Transverse colon (tissue), 4 donors: ENCODE measurements around the gene PLAAT3. TPM values are rescaled to one million over a fixed set of nuclear protein-coding genes. Genes with fewer than 3 reads are reported as not detected.
"Not testable (repeated sequence)": the region's sequence is repeated elsewhere in the genome, so short reads cannot be mapped to it uniquely, and the experiment has no call there.

Source experiments
- DNase-seq: peaks from one replicate; pipeline ENCODE4 v3.0.0-alpha.2; 2019
- H3K27ac ChIP-seq, 4 donors: fragments of 200-600 bp; sonication (generic); 2 replicates each; pipeline ENCODE4 v1.5.1; 2016 to 2018; ENCODE audit warnings: inconsistent platforms in 4 of 4
- H3K27me3 ChIP-seq: fragments of 200-600 bp; sonication (generic); 2 replicates; pipeline ENCODE4 v1.5.1; 2017; ENCODE audit warnings: inconsistent platforms
- H3K36me3 ChIP-seq, 4 donors: fragments of 200-600 bp; sonication (generic); 2 replicates each; pipeline ENCODE4 v1.5.1; 2017 to 2019; ENCODE audit warnings: inconsistent platforms in 4 of 4
- H3K4me1 ChIP-seq, 4 donors: fragments of 200-600 bp; sonication (generic); 2 replicates each; pipeline ENCODE4 v1.5.1; 2017 to 2020; ENCODE audit warnings: inconsistent platforms in 4 of 4
- H3K4me3 ChIP-seq, 4 donors: fragments of 200-600 bp; sonication (generic); 1 replicate in 1 of 4; 2 replicates in 3 of 4; pipeline versions ENCODE4 v1.5.1 to v1.6.1; 2017 to 2019; ENCODE audit warnings: inconsistent platforms in 4 of 4
- H3K9me3 ChIP-seq, 2 donors: fragments of 200-600 bp; sonication (generic); 2 replicates each; pipeline ENCODE4 v1.5.1; 2017 to 2019; ENCODE audit warnings: inconsistent platforms in 2 of 2
- CTCF ChIP-seq, 5 experiments: fragments of 200-600 bp in 3 of 5; fragments of 450-650 bp in 2 of 5; sonication (generic) in 3 of 5; IDR thresholded peaks; 1 replicate in 2 of 5; 2 replicates in 3 of 5; pipeline ENCODE4 v1.5.1; 2016 to 2017; ENCODE audit warnings: antibody characterized with exemption in 5 of 5, inconsistent platforms in 3 of 5, mild to moderate bottlenecking in 2 of 5, moderate library complexity in 1 of 5
- EP300 ChIP-seq: sonication (generic); formaldehyde crosslinking; IDR thresholded peaks from one replicate; pipeline ENCODE4 v1.6.1; 2017; ENCODE audit warnings: antibody characterized with exemption, low read depth
- POLR2A ChIP-seq: fragments of 450-650 bp; IDR thresholded peaks from one replicate; pipeline ENCODE4 v1.6.1; 2016; ENCODE audit warnings: antibody characterized with exemption, mild to moderate bottlenecking, moderate library complexity
- POLR2AphosphoS5 ChIP-seq, 3 donors: sonication (generic); formaldehyde crosslinking; IDR thresholded peaks; one replicate each; pipeline ENCODE4 v1.6.1; 2016; ENCODE audit warnings: antibody characterized with exemption in 3 of 3
- WGBS, 2 donors: methylation state at CpG; one replicate each; pipeline ENCODE4 v1.1.5; 2018; ENCODE audit warnings: low coverage in 1 of 2; 5-methylcytosine and 5-hydroxymethylcytosine counted together
- in situ Hi-C, 4 donors: fragments of 200-750 bp; cut with MboI; loops; one replicate each; pipeline versions ENCODE4 v1.15.0 to v1.15.1; 2017; ENCODE audit warnings: low sequenced_read_pairs in 3 of 4, low pct_ligation_motif_present in 1 of 4, low pct_unique_long_range_greater_than_20kb in 1 of 4
- intact Hi-C: fragments of 100-400 bp; cut with DNase I; formaldehyde crosslinking; loops from one replicate; pipeline ENCODE4 v1.15.1; 2023; ENCODE audit warnings: low total_unique reads
- total RNA-seq, 4 donors: library from RNA; depleted of rRNA; stranded (reverse); fragments of >200 nt; gene quantifications; one replicate each; pipeline ENCODE4 v1.1.0, GENCODE V29; 2016

PLAAT3 gene
- total RNA-seq, 4 donors from 2014 or later, result 8.6 to 16.7 (median 10.5) TPM

- in situ Hi-C loops, result no loop called here
- Histone ChIP-seq H3K27ac (no peak overlapping the region), H3K27me3 (no peaks in the 10 kb centered on the region), H3K36me3 (no peaks in the 10 kb centered on the region), H3K9me3 (no peaks in the 10 kb centered on the region), H3K4me1 (no peaks in the 10 kb centered on the region), H3K4me3 (no peak overlapping the region)
- DNase-seq, result no peak
- 93% methylated on average over 18 of the region's 18 CpGs; no CpG with 5 or more reads in 1 of the 2 donors for WGBS, 2 donors
- intact Hi-C loops, result no loop called here
- TF ChIP-seq POLR2AphosphoS5 (IDR thresholded peaks at IDR 0.05), result no peak
Observed at GRCh38 chr11:63590024-63590788, 24.0 kb downstream of the PLAAT3 start.

GRCh38 chr11:63589000-63589399 lies 25.2 kb downstream of the PLAAT3 start:
- intact Hi-C loops, result no loop called here
- no peaks in the 10 kb centered on the region for H3K27me3 ChIP-seq
- H3K4me1 ChIP-seq, result no peaks in the 10 kb centered on the region
- H3K36me3 ChIP-seq, result no peaks in the 10 kb centered on the region
- no peak for TF ChIP-seq EP300
- no peak for TF ChIP-seq POLR2A
- TF ChIP-seq CTCF (IDR thresholded peaks at IDR 0.05), result no peak
- no peak for TF ChIP-seq POLR2AphosphoS5 (IDR thresholded peaks at IDR 0.05)
- 69 to 74% methylated on average over 3 of the region's 3 CpGs for WGBS, 2 donors
- no peak for DNase-seq
- no peak overlapping the region for H3K4me3 ChIP-seq
- in situ Hi-C loops, result no loop called here
- no peak overlapping the region for H3K27ac ChIP-seq
- no peaks in the 10 kb centered on the region for H3K9me3 ChIP-seq

- no peak for TF ChIP-seq POLR2AphosphoS5 (IDR thresholded peaks at IDR 0.05)
- intact Hi-C loops (no loop called here), in situ Hi-C loops (no loop called here)
- Histone ChIP-seq H3K4me1 (no peaks in the 10 kb centered on the region), H3K9me3 (peaks cover 0 to 3% of the 10 kb centered on the region in 2 donors), H3K27ac (no peak overlapping the region), H3K4me3 (no peak overlapping the region), H3K27me3 (no peaks in the 10 kb centered on the region), H3K36me3 (no peaks in the 10 kb centered on the region)
- DNase-seq, result no peak
- 92 to 94% methylated on average over 6 of the region's 6 CpGs for WGBS, 2 donors
Observed at GRCh38 chr11:63586451-63587166, 27.6 kb downstream of the PLAAT3 start.

- Histone ChIP-seq H3K4me1 (no peaks in the 10 kb centered on the region), H3K9me3 (peaks cover 12 to 21% of the 10 kb centered on the region in 2 donors), H3K36me3 (peaks cover 0 to 5% (median 0%) of the 10 kb centered on the region in 4 donors), H3K4me3 (no peak overlapping the region), H3K27me3 (no peaks in the 10 kb centered on the region), H3K27ac (no peak overlapping the region)
- intact Hi-C loops, result no loop called here
- no peak for DNase-seq
- in situ Hi-C loops, result no loop called here
- TF ChIP-seq POLR2A (no peak), EP300 (no peak), CTCF (IDR thresholded peaks at IDR 0.05) (no peak), POLR2AphosphoS5 (IDR thresholded peaks at IDR 0.05) (no peak)
Observed at GRCh38 chr11:63583357-63583677, 30.9 kb downstream of the PLAAT3 start.

GRCh38 chr11:63581224-63581623 lies 33.0 kb downstream of the PLAAT3 start:
- H3K36me3 ChIP-seq, in situ Hi-C loops, intact Hi-C loops, DNase-seq, H3K27me3 ChIP-seq, H3K4me3 ChIP-seq, H3K27ac ChIP-seq, H3K4me1 ChIP-seq: not testable (repeated sequence)
- 86 to 96% methylated on average over 5 to 7 of the region's 7 CpGs for WGBS, 2 donors
- H3K9me3 ChIP-seq, result peaks cover 12 to 21% of the 10 kb centered on the region in 2 donors

GRCh38 chr11:63578882-63579281 lies 35.4 kb downstream of the PLAAT3 start:
- H3K27me3 ChIP-seq, intact Hi-C loops, H3K36me3 ChIP-seq, H3K4me3 ChIP-seq, in situ Hi-C loops, H3K27ac ChIP-seq, DNase-seq: not testable (repeated sequence)
- 91 to 100% methylated on average over 1 to 3 of the region's 3 CpGs for WGBS, 2 donors
- peaks cover 12 to 21% of the 10 kb centered on the region in 2 donors for H3K9me3 ChIP-seq
- peaks cover 12 to 17% (median 14%) of the 10 kb centered on the region in 4 donors for H3K4me1 ChIP-seq
